Caco-2 (cell line): ENCODE measurements around the gene PDCD4. TPM values are rescaled to one million over a fixed set of nuclear protein-coding genes. Genes with fewer than 3 reads are reported as not detected.

Experiments
- BruUV-seq: library from RNA; stranded (reverse); fragments of 400-500 nt; replicated peaks from 2 replicates; lab custom pipeline; 2021; lab: Mats Ljungman, UMichigan
- CTCF ChIA-PET: fragments of 300-600 bp; sonication (Branson Sonifier 250); formaldehyde crosslinking; loops from one replicate; lab custom pipeline; 2022; ENCODE audit warnings: antibody characterized with exemption; lab: Charles Lee
- POLR2A ChIA-PET: fragments of 300-600 bp; sonication (Branson Sonifier 250); formaldehyde crosslinking; loops from one replicate; lab custom pipeline; 2022; ENCODE audit warnings: antibody characterized with exemption; lab: Charles Lee
- DNase-seq, 2 experiments: peaks; one replicate each; pipeline versions ENCODE4 v3.0.0 to v3.0.0-alpha.2; 2020 to 2022
- H3K27me3 ChIP-seq: replicated peaks from 2 replicates; pipeline ENCODE4 v1.6.0; 2011; ENCODE audit warnings: low read length; ENCODE audit not compliant: control insufficient read depth, insufficient read depth
- H3K36me3 ChIP-seq: 2 replicates; pipeline ENCODE4 v1.5.1; 2011; ENCODE audit warnings: low read length; ENCODE audit not compliant: control insufficient read depth, insufficient read depth
- H3K4me1 ChIP-seq: fragments of 250-450 bp; sonication (Bioruptor Pico); 2 replicates; pipeline ENCODE4 v1.5.1; 2020; ENCODE audit warnings: mild to moderate bottlenecking
- H3K4me3 ChIP-seq: 2 replicates; pipeline ENCODE4 v1.5.1; 2011; ENCODE audit warnings: low read depth, mild to moderate bottlenecking, control low read depth, low read length
- H3K9me3 ChIP-seq: fragments of 250-450 bp; sonication (Bioruptor Pico); 2 replicates; pipeline ENCODE4 v1.5.1; 2020; ENCODE audit warnings: mild to moderate bottlenecking, moderate library complexity
- H3K27ac Mint-ChIP-seq: one replicate; pipeline ENCODE4 v1.8.0; 2022; ENCODE audit warnings: mixed read lengths; ENCODE audit not compliant: unreplicated experiment
- H3K27me3 Mint-ChIP-seq: one replicate; pipeline ENCODE4 v1.8.0; 2022; ENCODE audit warnings: mixed read lengths; ENCODE audit not compliant: insufficient read depth, unreplicated experiment
- H3K36me3 Mint-ChIP-seq: one replicate; pipeline ENCODE4 v1.8.0; 2022; ENCODE audit warnings: mild to moderate bottlenecking, mixed read lengths; ENCODE audit not compliant: insufficient read depth, unreplicated experiment
- H3K4me1 Mint-ChIP-seq: one replicate; pipeline ENCODE4 v1.8.0; 2022; ENCODE audit warnings: low read depth, mixed read lengths; ENCODE audit not compliant: unreplicated experiment
- H3K4me3 Mint-ChIP-seq: one replicate; pipeline ENCODE4 v1.8.0; 2022; ENCODE audit warnings: mild to moderate bottlenecking, moderate library complexity, mixed read lengths; ENCODE audit not compliant: unreplicated experiment
- H3K9me3 Mint-ChIP-seq: one replicate; pipeline ENCODE4 v1.8.0; 2022; ENCODE audit warnings: mixed read lengths; ENCODE audit not compliant: unreplicated experiment
- CTCF ChIP-seq, 2 experiments: fragments of 200-600 bp in 1 of 2; IDR thresholded peaks; 1 replicate in 1 of 2; 2 replicates in 1 of 2; pipeline versions ENCODE4 v1.5.1 to v1.8.0; 2011 to 2022; ENCODE audit warnings: antibody characterized with exemption in 1 of 2, control low read depth in 1 of 2, inconsistent platforms in 1 of 2, low read depth in 1 of 2, low read length in 1 of 2, mild to moderate bottlenecking in 1 of 2, moderate library complexity in 1 of 2; ENCODE audit not compliant: insufficient read depth in 1 of 2, severe bottlenecking in 1 of 2, unreplicated experiment in 1 of 2
- intact Hi-C: fragments of 100-400 bp; cut with micrococcal nuclease; formaldehyde crosslinking; loops from one replicate; pipeline ENCODE4 v1.10.0; 2022; ENCODE audit not compliant: unreplicated experiment
- total RNA-seq: library from RNA; stranded (reverse); gene quantifications from 2 replicates; pipeline ENCODE4 v1.2.3, GENCODE V29; 2022

The PDCD4 gene
- total RNA-seq, 1 experiment from 2014 or later, result 66.1 TPM

- H3K36me3 ChIP-seq, result no peaks in the 10 kb centered on the region
- H3K4me1 ChIP-seq, result peaks cover 7% of the 10 kb centered on the region; the same call in 1 of the 2 replicates
- no peak overlapping the region for H3K27ac Mint-ChIP-seq
- H3K4me3 ChIP-seq, result no peak overlapping the region
- H3K9me3 Mint-ChIP-seq, result no peaks in the 10 kb centered on the region
- H3K4me1 Mint-ChIP-seq, result peaks cover 17% of the 10 kb centered on the region
- no peak overlapping the region for H3K4me3 Mint-ChIP-seq
- no peaks in the 10 kb centered on the region for H3K9me3 ChIP-seq
- peaks cover 23% of the 10 kb centered on the region for H3K36me3 Mint-ChIP-seq
- TF ChIP-seq CTCF (IDR thresholded peaks at IDR 0.05; ENCODE audit: insufficient read depth in 1 of 2, low read depth in 1 of 2, low read length in 1 of 2, severe bottlenecking in 1 of 2, unreplicated experiment in 1 of 2), result no peak
- no peaks in the 10 kb centered on the region for H3K27me3 Mint-ChIP-seq
- CTCF ChIA-PET, result interaction anchor here (1.3 to 2.1 kb wide), 3 partner anchors 35 to 147 kb away, joined by 3 to 18 read pairs (median 5); no protein-coding TSS in a partner anchor
- no peaks in the 10 kb centered on the region for H3K27me3 ChIP-seq
- intact Hi-C loops, result loop anchor here (1.0 to 5.0 kb wide), 6 partner anchors 20 to 280 kb away; no protein-coding TSS in a partner anchor
- DNase-seq, result no peak
- POLR2A ChIA-PET, result no interaction called here
- BruUV-seq, result no TSS peak
These were observed 21.0 kb downstream of the PDCD4 start for GRCh38 chr10:110892602-110893288.

- H3K4me3 Mint-ChIP-seq, result no peak overlapping the region
- peaks cover 17% of the 10 kb centered on the region for H3K4me1 Mint-ChIP-seq
- H3K4me1 ChIP-seq, result peaks cover 7% of the 10 kb centered on the region; the same call in 1 of the 2 replicates
- H3K4me3 ChIP-seq, result no peak overlapping the region
- no peaks in the 10 kb centered on the region for H3K9me3 ChIP-seq
- H3K36me3 Mint-ChIP-seq, result peaks cover 22% of the 10 kb centered on the region
- CTCF ChIA-PET, result interaction anchor here (0.8 to 2.1 kb wide), 5 partner anchors 25 to 148 kb away, joined by 3 to 18 read pairs (median 5); partner anchors contain the start of genes BBIP1 and SHOC2
- BruUV-seq, result no TSS peak
- TF ChIP-seq CTCF (IDR thresholded peaks at IDR 0.05; ENCODE audit: insufficient read depth in 1 of 2, low read depth in 1 of 2, low read length in 1 of 2, severe bottlenecking in 1 of 2, unreplicated experiment in 1 of 2), result peak; percentile 35 to 48
- intact Hi-C loops, result loop anchor here (1.0 to 5.0 kb wide), 6 partner anchors 21 to 281 kb away; no protein-coding TSS in a partner anchor
- POLR2A ChIA-PET, result no interaction called here
- H3K27me3 ChIP-seq, result no peaks in the 10 kb centered on the region
- no peak overlapping the region for H3K27ac Mint-ChIP-seq
- H3K36me3 ChIP-seq, result no peaks in the 10 kb centered on the region
- DNase-seq, result peak in 1 of 2 experiments; percentile 29
- H3K9me3 Mint-ChIP-seq, result no peaks in the 10 kb centered on the region
- no peaks in the 10 kb centered on the region for H3K27me3 Mint-ChIP-seq
These were observed 21.9 kb downstream of the PDCD4 start for GRCh38 chr10:110893559-110894179.

- Histone ChIP-seq H3K4me1 (peaks cover 7% of the 10 kb centered on the region; the same call in 1 of the 2 replicates), H3K4me3 (no peak overlapping the region), H3K9me3 (no peaks in the 10 kb centered on the region), H3K27me3 (no peaks in the 10 kb centered on the region), H3K36me3 (no peaks in the 10 kb centered on the region)
- ChIA-PET CTCF (interaction anchor here (0.9 to 1.2 kb wide), 4 partner anchors 74 to 287 kb away, joined by 3 to 4 read pairs (median 4); partner anchors contain the start of gene ADRA2A), POLR2A (interaction anchor here (0.8 kb wide), 1 partner anchor 21 kb away, joined by 3 read pairs; no protein-coding TSS in a partner anchor)
- peaks cover 18% of the 10 kb centered on the region for H3K4me1 Mint-ChIP-seq
- no peak overlapping the region for H3K27ac Mint-ChIP-seq
- DNase-seq, result peak in 1 of 2 experiments; percentile 24
- TF ChIP-seq CTCF (IDR thresholded peaks at IDR 0.05; ENCODE audit: insufficient read depth in 1 of 2, low read depth in 1 of 2, low read length in 1 of 2, severe bottlenecking in 1 of 2, unreplicated experiment in 1 of 2), result no peak
- intact Hi-C loops, result loop anchor here (1.0 kb wide), 1 partner anchor 21 kb away; no protein-coding TSS in a partner anchor
- H3K27me3 Mint-ChIP-seq, result no peaks in the 10 kb centered on the region
- peaks cover 10% of the 10 kb centered on the region for H3K36me3 Mint-ChIP-seq
- no peaks in the 10 kb centered on the region for H3K9me3 Mint-ChIP-seq
- H3K4me3 Mint-ChIP-seq, result no peak overlapping the region
- no TSS peak for BruUV-seq
These were observed 25.5 kb downstream of the PDCD4 start for GRCh38 chr10:110897184-110897583.
